Neural progenitor cell (in vitro differentiated cells): ENCODE measurements around the gene DNAJC30. TPM values are rescaled to one million over a fixed set of nuclear protein-coding genes. Genes with fewer than 3 reads are reported as not detected.

Experiments used
- DNase-seq: peaks from one replicate; pipeline ENCODE4 v3.0.0-alpha.2; 2016; ENCODE audit warnings: low spot score
- H2AFZ ChIP-seq: fragments of 200-600 bp; sonication (generic); replicated peaks from 2 replicates; pipeline ENCODE4 v1.6.1; 2016; ENCODE audit warnings: antibody characterized with exemption
- H3F3A ChIP-seq: fragments of 200-600 bp; sonication (generic); 2 replicates; pipeline ENCODE4 v1.6.1; 2016; ENCODE audit warnings: antibody characterized with exemption, low read depth
- H3K27ac ChIP-seq: fragments of 200-600 bp; sonication (generic); 2 replicates; pipeline ENCODE4 v1.5.1; 2016; ENCODE audit warnings: mild to moderate bottlenecking
- H3K27me3 ChIP-seq: fragments of 200-600 bp; sonication (generic); 2 replicates; pipeline ENCODE4 v1.6.1; 2016; ENCODE audit warnings: mild to moderate bottlenecking, moderate library complexity
- H3K36me3 ChIP-seq: fragments of 200-600 bp; sonication (generic); 2 replicates; pipeline ENCODE4 v1.5.1; 2016
- H3K4me1 ChIP-seq: fragments of 200-600 bp; sonication (generic); 2 replicates; pipeline ENCODE4 v1.6.1; 2016; ENCODE audit warnings: mixed run types
- H3K4me2 ChIP-seq: fragments of 200-600 bp; sonication (generic); 2 replicates; pipeline ENCODE4 v1.6.1; 2016
- H3K4me3 ChIP-seq: fragments of 200-600 bp; sonication (generic); 2 replicates; pipeline ENCODE4 v1.5.1; 2016
- H3K79me2 ChIP-seq: fragments of 200-600 bp; sonication (generic); 2 replicates; pipeline ENCODE4 v1.6.1; 2016; ENCODE audit warnings: low read depth
- H3K9ac ChIP-seq: fragments of 200-600 bp; sonication (generic); 2 replicates; pipeline ENCODE4 v1.6.1; 2016
- H3K9me3 ChIP-seq: fragments of 200-600 bp; sonication (generic); 2 replicates; pipeline ENCODE4 v1.5.1; 2016; ENCODE audit warnings: low read depth
- H4K20me1 ChIP-seq: fragments of 200-600 bp; sonication (generic); 2 replicates; pipeline ENCODE4 v1.6.1; 2016; ENCODE audit warnings: low read depth
- H3K27ac Mint-ChIP-seq: 3 replicates; pipeline ENCODE4 v1.8.0; 2021; ENCODE audit warnings: mixed read lengths
- H3K27me3 Mint-ChIP-seq: 2 replicates; pipeline ENCODE4 v1.8.0; 2022; ENCODE audit warnings: low read depth, mild to moderate bottlenecking, inconsistent platforms, moderate library complexity, mixed read lengths; ENCODE audit not compliant: insufficient read depth
- H3K36me3 Mint-ChIP-seq: 3 replicates; pipeline ENCODE4 v1.8.0; 2021; ENCODE audit warnings: mixed read lengths
- H3K4me1 Mint-ChIP-seq: 3 replicates; pipeline ENCODE4 v1.8.0; 2021; ENCODE audit warnings: mixed read lengths
- H3K4me3 Mint-ChIP-seq: 3 replicates; pipeline ENCODE4 v1.8.0; 2021; ENCODE audit warnings: mild to moderate bottlenecking, moderate library complexity, mixed read lengths
- H3K9me3 Mint-ChIP-seq: 3 replicates; pipeline ENCODE4 v1.8.0; 2020; ENCODE audit warnings: mixed read lengths
- CTCF ChIP-seq: fragments of 200-600 bp; sonication (generic); IDR thresholded peaks from 2 replicates; pipeline ENCODE4 v1.5.1; 2017; ENCODE audit warnings: antibody characterized with exemption, mild to moderate bottlenecking
- EZH2 ChIP-seq: fragments of 200-600 bp; sonication (generic); IDR thresholded peaks from 2 replicates; pipeline ENCODE4 v1.6.1; 2017; ENCODE audit warnings: antibody characterized with exemption, mild to moderate bottlenecking, moderate library complexity
- EZH2phosphoT487 ChIP-seq: fragments of 200-600 bp; sonication (generic); IDR thresholded peaks from 2 replicates; pipeline ENCODE4 v1.6.1; 2017; ENCODE audit warnings: antibody characterized with exemption
- total RNA-seq: library from RNA; depleted of rRNA; stranded (reverse); fragments of >200 nt; gene quantifications from 2 replicates; pipeline ENCODE4 v1.2.3, GENCODE V29; 2015; ENCODE audit warnings: low replicate concordance

DNAJC30 gene
- total RNA-seq, 1 donor from 2014 or later, result 0.94 TPM

DNA sequence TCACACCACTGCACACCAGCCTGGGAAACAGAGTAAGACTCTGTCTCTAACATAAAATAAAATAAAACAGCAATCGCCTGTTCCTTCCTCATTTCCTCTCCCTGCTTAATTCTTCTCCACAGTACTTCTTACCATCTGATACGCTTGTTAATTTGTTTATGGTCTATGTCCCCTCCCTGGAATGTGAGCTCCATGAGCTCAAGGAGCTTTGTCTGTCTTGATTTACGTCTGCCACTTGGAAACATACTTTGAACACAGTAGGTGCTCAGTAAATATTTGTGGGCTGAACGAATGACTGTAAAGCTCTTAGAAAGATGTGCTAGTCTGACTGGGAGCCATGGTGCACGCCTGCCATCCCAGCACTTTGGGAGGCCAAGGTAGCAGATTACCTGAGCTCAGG is 45.3 kb upstream of the DNAJC30 start:
- no peaks in the 10 kb centered on the region for H3K4me1 ChIP-seq
- Mint-ChIP-seq H3K4me1 (peaks cover 7% of the 10 kb centered on the region), H3K27me3 (peaks cover 10% of the 10 kb centered on the region), H3K9me3 (no peaks in the 10 kb centered on the region), H3K4me3 (no peak overlapping the region), H3K27ac (no peak overlapping the region), H3K36me3 (peaks cover 1% of the 10 kb centered on the region)
- no peak overlapping the region for H2AFZ ChIP-seq
- H3K9me3 ChIP-seq, result no peaks in the 10 kb centered on the region
- no peaks in the 10 kb centered on the region for H3K36me3 ChIP-seq
- H3K79me2 ChIP-seq, result no peaks in the 10 kb centered on the region
- no peaks in the 10 kb centered on the region for H3K27me3 ChIP-seq
- no peak overlapping the region for H3K4me3 ChIP-seq
- H3F3A ChIP-seq, result peaks cover 8% of the 10 kb centered on the region
- no peak overlapping the region for H3K27ac ChIP-seq
- H3K9ac ChIP-seq, result no peak overlapping the region
- no peak for DNase-seq
- H3K4me2 ChIP-seq, result no peak overlapping the region
- TF ChIP-seq CTCF (no peak), EZH2 (no peak), EZH2phosphoT487 (no peak)
- no peaks in the 10 kb centered on the region for H4K20me1 ChIP-seq

- TF ChIP-seq EZH2phosphoT487, result no peak
- TF ChIP-seq EZH2, result no peak
- no peak for TF ChIP-seq CTCF
- Mint-ChIP-seq H3K27me3 (peaks cover 10% of the 10 kb centered on the region), H3K4me1 (peaks cover 7% of the 10 kb centered on the region), H3K36me3 (peaks cover 1% of the 10 kb centered on the region), H3K4me3 (no peak overlapping the region), H3K27ac (no peak overlapping the region), H3K9me3 (no peaks in the 10 kb centered on the region)
- H3K4me3 ChIP-seq, result no peak overlapping the region
- DNase-seq, result no peak
- H3K27me3 ChIP-seq, result no peaks in the 10 kb centered on the region
- H3K27ac ChIP-seq, result no peak overlapping the region
- H4K20me1 ChIP-seq, result no peaks in the 10 kb centered on the region
- H3K4me2 ChIP-seq, result no peak overlapping the region
- H3K9me3 ChIP-seq, result no peaks in the 10 kb centered on the region
- H3K36me3 ChIP-seq, result no peaks in the 10 kb centered on the region
- H3K79me2 ChIP-seq, result no peaks in the 10 kb centered on the region
- no peak overlapping the region for H2AFZ ChIP-seq
- H3K9ac ChIP-seq, result no peak overlapping the region
- no peaks in the 10 kb centered on the region for H3K4me1 ChIP-seq
- peaks cover 8% of the 10 kb centered on the region for H3F3A ChIP-seq
These were observed 44.7 kb upstream of the DNAJC30 start for GRCh38 chr7:73727952-73728351.

GRCh38 chr7:73726083-73726466 is 42.8 kb upstream of the DNAJC30 start:
- H3K4me1 Mint-ChIP-seq, result peaks cover 7% of the 10 kb centered on the region
- TF ChIP-seq EZH2 (no peak), CTCF (no peak), EZH2phosphoT487 (no peak)

More at GRCh38 chr7:73726083-73726466, 42.8 kb upstream of the DNAJC30 start:
- Mint-ChIP-seq H3K9me3 (no peaks in the 10 kb centered on the region), H3K4me3 (no peak overlapping the region), H3K27ac (no peak overlapping the region), H3K27me3 (peaks cover 17% of the 10 kb centered on the region), H3K36me3 (no peaks in the 10 kb centered on the region)
- no peaks in the 10 kb centered on the region for H4K20me1 ChIP-seq
- H3K4me1 ChIP-seq, result no peaks in the 10 kb centered on the region
- H3K9ac ChIP-seq, result no peak overlapping the region
- H3K79me2 ChIP-seq, result no peaks in the 10 kb centered on the region
- H3K36me3 ChIP-seq, result no peaks in the 10 kb centered on the region
- H3K4me2 ChIP-seq, result no peak overlapping the region
- DNase-seq, result no peak
- H3K27me3 ChIP-seq, result peaks cover 4% of the 10 kb centered on the region
- no peaks in the 10 kb centered on the region for H3K9me3 ChIP-seq
- no peak overlapping the region for H3K27ac ChIP-seq
- no peak overlapping the region for H2AFZ ChIP-seq
- H3K4me3 ChIP-seq, result no peak overlapping the region
- H3F3A ChIP-seq, result peaks cover 8% of the 10 kb centered on the region
